ENCODE measurements around the gene LRRC42.
"Not testable (repeated sequence)": the region's sequence is repeated elsewhere in the genome, so short reads cannot be mapped to it uniquely, and the experiment has no call there.

LRRC42 gene

GRCh38 chr1:53963460-53963859, 17.3 kb downstream of the LRRC42 start:
- Histone ChIP-seq H3K36me3 (peaks cover 47 to 86% (median 79%) of the 10 kb centered on the region in 3 donors), H3K27ac (no peak overlapping the region), H3K9me3 (no peaks in the 10 kb centered on the region), H3K27me3 (no peaks in the 10 kb centered on the region), H3K4me3 (no peak overlapping the region), H3K4me1 (peaks cover 0 to 14% (median 0%) of the 10 kb centered on the region in 4 donors)
- intact Hi-C loops (cut with DNase I; ENCODE audit: low total_unique reads) = no loop called here
- no peak for TF ChIP-seq CTCF (IDR thresholded peaks at IDR 0.05)
- DNase-seq = no peak

GRCh38 chr1:53964109-53964508, 18.0 kb downstream of the LRRC42 start:
- Histone ChIP-seq H3K27ac (no peak overlapping the region), H3K27me3 (no peaks in the 10 kb centered on the region), H3K9me3 (no peaks in the 10 kb centered on the region), H3K4me1 (peaks cover 0 to 14% (median 0%) of the 10 kb centered on the region in 4 donors), H3K36me3 (peaks cover 52 to 86% (median 76%) of the 10 kb centered on the region in 3 donors), H3K4me3 (no peak overlapping the region)
- no peak for TF ChIP-seq CTCF (IDR thresholded peaks at IDR 0.05)
- intact Hi-C loops (cut with DNase I; ENCODE audit: low total_unique reads) = no loop called here
- no peak for DNase-seq

- Histone ChIP-seq H3K4me1 (peaks cover 0 to 14% (median 0%) of the 10 kb centered on the region in 4 donors), H3K36me3 (peaks cover 52 to 85% (median 77%) of the 10 kb centered on the region in 3 donors), H3K4me3 (no peak overlapping the region), H3K27ac (peak overlapping the region in 1 of 2 donors; percentile 42), H3K27me3 (no peaks in the 10 kb centered on the region), H3K9me3 (no peaks in the 10 kb centered on the region)
- no peak for TF ChIP-seq CTCF (IDR thresholded peaks at IDR 0.05)
- intact Hi-C loops (cut with DNase I; ENCODE audit: low total_unique reads) = no loop called here
- DNase-seq = no peak
Observed at GRCh38 chr1:53966794-53967193, 20.6 kb downstream of the LRRC42 start.

GRCh38 chr1:53967409-53968124, 21.4 kb downstream of the LRRC42 start:
- no peaks in the 10 kb centered on the region for H3K9me3 ChIP-seq
- no peaks in the 10 kb centered on the region for H3K27me3 ChIP-seq
- no peak for TF ChIP-seq CTCF (IDR thresholded peaks at IDR 0.05)
- peaks cover 44 to 83% (median 75%) of the 10 kb centered on the region in 3 donors for H3K36me3 ChIP-seq
- no peak for DNase-seq
- no peak overlapping the region for H3K27ac ChIP-seq
- intact Hi-C loops (cut with DNase I; ENCODE audit: low total_unique reads) = no loop called here
- peaks cover 0 to 14% (median 0%) of the 10 kb centered on the region in 4 donors for H3K4me1 ChIP-seq
- H3K4me3 ChIP-seq = no peak overlapping the region

GRCh38 chr1:53968125-53968513, 22.0 kb downstream of the LRRC42 start:
- no peak for DNase-seq
- intact Hi-C loops (cut with DNase I; ENCODE audit: low total_unique reads) = no loop called here
- no peaks in the 10 kb centered on the region for H3K27me3 ChIP-seq
- H3K4me3 ChIP-seq = no peak overlapping the region
- H3K4me1 ChIP-seq = peaks cover 0 to 14% (median 0%) of the 10 kb centered on the region in 4 donors
- no peak for TF ChIP-seq CTCF (IDR thresholded peaks at IDR 0.05)
- peaks cover 39 to 77% (median 70%) of the 10 kb centered on the region in 3 donors for H3K36me3 ChIP-seq
- H3K9me3 ChIP-seq = no peaks in the 10 kb centered on the region
- H3K27ac ChIP-seq = no peak overlapping the region

GRCh38 chr1:53969323-53969722, 23.2 kb downstream of the LRRC42 start:
- intact Hi-C loops (cut with DNase I; ENCODE audit: low total_unique reads); H3K27me3 ChIP-seq; H3K27ac ChIP-seq; H3K4me3 ChIP-seq; DNase-seq; H3K9me3 ChIP-seq: not testable (repeated sequence)
- H3K36me3 ChIP-seq = peaks cover 33 to 73% (median 58%) of the 10 kb centered on the region in 3 donors
- peaks cover 0 to 14% (median 0%) of the 10 kb centered on the region in 4 donors for H3K4me1 ChIP-seq

Data from tibial artery (tissue), 4 donors.